ENCODE results near the gene KPNA5.
A peak's percentile ranks its signal among the peaks of the same experiment; 100 is the strongest.
"Not testable (repeated sequence)": the region's sequence is repeated elsewhere in the genome, so short reads cannot be mapped to it uniquely, and the experiment has no call there.

Gene KPNA5

DNA sequence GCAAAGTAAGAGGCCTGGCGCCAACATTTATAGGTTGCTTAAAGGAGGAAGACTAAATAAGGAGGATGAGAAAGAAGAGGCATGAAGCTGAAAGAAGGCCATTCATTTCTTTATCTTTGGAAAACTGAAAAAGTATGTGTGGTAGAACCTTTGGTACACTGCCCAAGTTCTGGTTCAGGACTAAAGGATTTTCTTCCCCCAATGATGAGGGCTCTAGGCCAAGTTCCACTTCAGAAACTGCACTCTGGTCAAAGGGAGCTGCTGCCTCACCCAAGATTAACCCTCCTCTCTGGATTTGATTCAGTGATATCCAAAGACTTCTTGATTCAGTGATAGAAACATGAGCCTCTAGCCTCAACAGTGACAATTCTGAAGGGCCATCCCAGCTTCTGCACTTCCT is 5.0 kb upstream of the KPNA5 start:
- no peak overlapping the region for H3K4me3 Mint-ChIP-seq
- DNase-seq (ENCODE audit: low spot score in 2 of 2) (no peak), ATAC-seq (ENCODE audit: low read depth) (no peak)
- H3K9me3 Mint-ChIP-seq: no peaks in the 10 kb centered on the region
- no peaks in the 10 kb centered on the region for H3K27me3 Mint-ChIP-seq
- H3K4me1 Mint-ChIP-seq: peaks cover 4% of the 10 kb centered on the region
- H3K36me3 Mint-ChIP-seq: no peaks in the 10 kb centered on the region
- H3K27ac Mint-ChIP-seq: no peak overlapping the region

DNA sequence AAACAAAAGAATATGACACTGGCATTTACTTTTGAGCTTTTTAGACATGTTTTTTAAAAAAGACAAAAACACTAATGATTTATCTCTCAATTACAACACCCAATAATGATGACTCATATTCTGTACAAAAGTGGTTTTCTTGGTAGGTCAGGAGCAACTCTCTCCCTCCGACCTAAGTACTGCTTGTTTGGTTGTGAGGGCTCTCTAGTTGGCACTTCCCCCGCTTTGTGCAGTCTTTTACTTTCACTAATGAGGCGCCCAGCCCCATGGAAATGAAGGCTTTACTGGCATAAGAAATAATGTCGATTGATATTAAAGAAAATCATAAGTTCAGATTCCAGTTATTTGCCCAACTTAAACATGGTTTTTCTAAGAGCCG is 1.3 kb downstream of the KPNA5 start:
- DNase-seq (ENCODE audit: low spot score in 2 of 2): peak in 1 of 2 donors; percentile 17
- Mint-ChIP-seq H3K36me3 (peaks cover 16% of the 10 kb centered on the region), H3K27ac (peak overlapping the region; percentile 93), H3K27me3 (no peaks in the 10 kb centered on the region), H3K4me1 (peaks cover 33% of the 10 kb centered on the region), H3K9me3 (peaks cover 2% of the 10 kb centered on the region), H3K4me3 (peak overlapping the region; percentile 91)
- peak; percentile 26 for ATAC-seq (ENCODE audit: low read depth)

DNA sequence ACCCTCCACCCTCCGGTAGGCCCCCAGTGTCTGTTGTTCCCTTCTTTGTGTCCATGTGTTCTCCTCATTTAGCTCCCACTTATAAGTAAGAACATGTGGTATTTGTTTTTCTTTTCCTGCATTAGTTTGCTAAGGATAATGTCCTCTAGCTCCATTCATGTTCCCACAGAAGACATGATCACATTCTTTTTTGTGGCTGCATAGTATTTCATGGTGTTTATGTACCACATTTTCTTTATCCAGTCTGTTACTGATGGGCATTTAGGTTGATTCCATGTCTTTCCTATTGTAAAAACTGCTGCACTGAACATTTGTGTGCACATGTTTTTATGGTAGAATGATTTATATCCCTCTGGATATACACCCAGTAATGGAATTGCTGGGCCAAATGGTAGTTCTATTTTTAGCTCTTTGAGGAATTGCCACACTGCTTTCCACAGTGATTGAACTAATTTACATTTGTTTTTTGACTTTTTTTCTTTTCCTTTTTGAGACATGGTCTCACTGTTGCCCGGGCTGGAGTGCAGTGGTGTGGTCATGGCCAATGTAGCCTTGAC is 4.5 kb downstream of the KPNA5 start:
- Mint-ChIP-seq H3K36me3 (peaks cover 22% of the 10 kb centered on the region), H3K4me3 (peak overlapping the region; percentile 11), H3K4me1 (peaks cover 41% of the 10 kb centered on the region), H3K9me3 (peaks cover 2% of the 10 kb centered on the region), H3K27ac (peak overlapping the region; percentile 35), H3K27me3 (no peaks in the 10 kb centered on the region)
- DNase-seq (ENCODE audit: low spot score in 2 of 2) (no peak), ATAC-seq (ENCODE audit: low read depth) (no peak)

DNA sequence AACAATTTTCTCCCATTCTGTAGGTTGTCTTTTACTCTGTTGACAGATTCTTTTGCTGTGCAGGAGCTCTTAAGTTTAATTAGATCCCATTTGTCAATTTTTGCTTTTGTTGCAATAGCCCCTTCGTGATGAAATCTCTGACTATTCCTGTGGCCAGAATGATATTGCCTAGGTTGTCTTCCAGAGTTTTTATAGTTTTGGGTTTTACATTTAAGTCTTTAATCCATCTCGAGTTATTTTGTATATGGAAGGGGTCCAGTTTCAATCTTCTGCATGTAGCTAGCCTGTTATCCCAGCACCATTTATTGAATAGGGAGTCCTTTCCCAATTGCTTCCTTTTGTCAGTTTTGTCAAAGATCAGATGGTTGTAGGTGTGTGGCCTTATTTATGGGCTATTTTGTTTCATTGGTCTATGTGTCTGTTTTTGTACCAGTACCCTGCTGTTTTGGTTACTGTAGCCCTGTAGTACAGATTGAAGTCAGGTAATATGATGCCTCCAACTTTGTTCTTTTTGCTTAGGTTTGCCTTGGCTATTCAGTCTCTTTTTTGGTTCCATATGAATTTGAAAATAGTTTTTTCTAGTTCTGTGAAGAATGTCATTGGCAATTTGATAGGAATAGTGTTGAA is 5.6 kb downstream of the KPNA5 start:
- not testable (repeated sequence) for H3K27me3 Mint-ChIP-seq; H3K4me3 Mint-ChIP-seq; ATAC-seq (ENCODE audit: low read depth); DNase-seq (ENCODE audit: low spot score in 2 of 2); H3K9me3 Mint-ChIP-seq
- peak overlapping the region; percentile 35 for H3K27ac Mint-ChIP-seq
- H3K36me3 Mint-ChIP-seq: peaks cover 24% of the 10 kb centered on the region
- H3K4me1 Mint-ChIP-seq: peaks cover 42% of the 10 kb centered on the region

DNA sequence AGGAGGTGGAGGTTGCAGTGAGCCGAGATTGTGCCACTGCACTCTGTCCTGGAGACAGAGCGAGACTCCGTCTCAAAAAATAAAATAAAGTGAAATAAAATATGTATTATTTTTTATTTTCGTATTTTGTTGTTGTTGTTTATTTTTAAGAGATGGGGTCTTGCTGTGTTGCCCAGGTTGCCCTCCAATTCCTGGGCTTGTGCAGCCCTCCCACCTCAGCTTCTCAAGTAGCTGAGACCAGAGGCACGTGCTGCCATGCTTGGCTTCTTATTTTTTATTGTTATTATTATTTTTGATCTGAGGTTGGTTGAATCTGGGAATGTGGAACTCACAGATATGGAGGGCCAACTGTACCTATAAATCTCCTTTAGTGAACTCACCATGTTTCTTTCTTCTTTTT is 10.1 kb downstream of the KPNA5 start:
- Mint-ChIP-seq H3K27ac (no peak overlapping the region), H3K4me3 (no peak overlapping the region), H3K4me1 (peaks cover 26% of the 10 kb centered on the region), H3K36me3 (peaks cover 15% of the 10 kb centered on the region), H3K9me3 (no peaks in the 10 kb centered on the region), H3K27me3 (no peaks in the 10 kb centered on the region)
- no peak for DNase-seq (ENCODE audit: low spot score in 2 of 2)
- no peak for ATAC-seq (ENCODE audit: low read depth)

DNA sequence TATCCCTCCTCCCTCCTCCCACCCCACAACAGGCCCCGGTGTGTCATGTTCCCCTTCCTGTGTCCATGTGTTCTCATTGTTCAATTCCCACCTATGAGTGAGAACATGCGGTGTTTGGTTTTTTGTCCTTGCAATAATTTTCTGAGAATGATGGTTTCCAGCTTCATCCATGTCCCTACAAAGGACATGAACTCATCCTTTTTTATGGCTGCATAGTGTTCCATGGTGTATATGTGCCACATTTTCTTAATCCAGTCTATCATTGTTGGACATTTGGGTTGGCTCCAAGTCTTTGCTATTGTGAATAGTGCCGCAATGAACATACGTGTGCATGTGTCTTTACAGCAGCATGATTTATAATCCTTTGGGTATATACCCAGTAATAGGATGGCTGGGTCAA is 11.9 kb downstream of the KPNA5 start:
- H3K9me3 Mint-ChIP-seq; H3K27ac Mint-ChIP-seq; H3K4me3 Mint-ChIP-seq; ATAC-seq (ENCODE audit: low read depth); H3K27me3 Mint-ChIP-seq; DNase-seq (ENCODE audit: low spot score in 2 of 2): not testable (repeated sequence)
- peaks cover 19% of the 10 kb centered on the region for H3K4me1 Mint-ChIP-seq
- peaks cover 18% of the 10 kb centered on the region for H3K36me3 Mint-ChIP-seq

DNA sequence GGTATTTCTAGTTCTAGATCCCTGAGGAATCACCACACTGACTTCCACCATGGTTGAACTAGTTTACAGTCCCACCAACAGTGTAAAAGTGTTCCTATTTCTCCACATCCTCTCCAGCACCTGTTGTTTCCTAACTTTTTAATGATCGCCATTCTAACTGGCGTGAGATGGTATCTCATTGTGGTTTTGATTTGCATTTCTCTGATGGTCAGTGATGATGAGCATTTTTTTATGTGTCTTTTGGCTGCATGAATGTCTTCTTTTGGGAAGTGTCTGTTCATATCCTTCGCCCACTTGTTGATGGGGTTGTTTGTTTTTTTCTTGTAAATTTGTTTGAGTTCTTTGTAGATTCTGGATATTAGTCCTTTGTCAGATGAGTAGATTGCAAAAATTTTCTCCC is 12.3 kb downstream of the KPNA5 start:
- not testable (repeated sequence) for H3K27me3 Mint-ChIP-seq; DNase-seq (ENCODE audit: low spot score in 2 of 2); H3K4me3 Mint-ChIP-seq; H3K9me3 Mint-ChIP-seq; H3K27ac Mint-ChIP-seq; ATAC-seq (ENCODE audit: low read depth)
- Mint-ChIP-seq H3K4me1 (peaks cover 15% of the 10 kb centered on the region), H3K36me3 (peaks cover 18% of the 10 kb centered on the region)

DNA sequence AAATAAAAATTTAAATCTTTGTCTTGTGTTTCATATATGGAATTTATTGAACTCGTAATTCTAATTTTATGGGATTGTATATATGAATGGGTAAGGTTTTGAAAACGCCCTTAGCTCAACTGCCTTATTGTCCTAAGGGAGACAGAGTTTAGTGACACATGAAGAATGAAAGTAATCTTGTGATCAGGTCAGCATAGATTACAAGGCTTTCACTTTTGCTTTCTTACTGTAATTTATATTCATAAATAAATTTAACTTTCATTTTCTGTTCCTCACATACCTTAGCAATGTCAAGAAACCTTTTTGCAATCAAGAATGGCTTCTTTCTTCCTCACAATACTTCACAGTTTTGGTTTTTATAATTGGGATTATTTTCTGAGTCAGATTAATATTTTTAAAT is 14.4 kb downstream of the KPNA5 start:
- H3K4me3 Mint-ChIP-seq: no peak overlapping the region
- no peak overlapping the region for H3K27ac Mint-ChIP-seq
- H3K4me1 Mint-ChIP-seq: peaks cover 14% of the 10 kb centered on the region
- peak; percentile 98 for ATAC-seq (ENCODE audit: low read depth)
- H3K9me3 Mint-ChIP-seq: no peaks in the 10 kb centered on the region
- no peak for DNase-seq (ENCODE audit: low spot score in 2 of 2)
- H3K36me3 Mint-ChIP-seq: peaks cover 18% of the 10 kb centered on the region
- H3K27me3 Mint-ChIP-seq: no peaks in the 10 kb centered on the region

DNA sequence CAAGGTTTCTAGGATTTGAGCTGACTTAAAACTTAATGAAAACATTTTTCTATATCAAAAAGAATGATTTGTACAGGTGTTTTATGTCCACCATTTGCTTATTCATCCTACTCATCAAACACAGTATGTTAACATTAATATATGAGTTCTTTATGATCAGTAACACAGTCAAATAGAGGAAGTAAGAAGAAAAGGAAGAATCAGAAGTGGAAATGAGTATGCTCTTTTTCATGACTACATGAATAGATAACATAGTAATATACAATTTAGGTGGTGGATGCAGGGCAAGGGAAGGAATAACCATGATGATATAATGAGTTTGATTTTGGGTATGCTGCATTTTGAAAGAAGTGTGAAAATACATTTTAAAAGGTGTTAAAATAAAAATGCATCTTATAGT is 16.5 kb downstream of the KPNA5 start:
- ATAC-seq (ENCODE audit: low read depth) (no peak), DNase-seq (ENCODE audit: low spot score in 2 of 2) (no peak)
- Mint-ChIP-seq H3K27ac (no peak overlapping the region), H3K27me3 (no peaks in the 10 kb centered on the region), H3K4me1 (peaks cover 12% of the 10 kb centered on the region), H3K4me3 (no peak overlapping the region), H3K36me3 (peaks cover 22% of the 10 kb centered on the region), H3K9me3 (no peaks in the 10 kb centered on the region)

DNA sequence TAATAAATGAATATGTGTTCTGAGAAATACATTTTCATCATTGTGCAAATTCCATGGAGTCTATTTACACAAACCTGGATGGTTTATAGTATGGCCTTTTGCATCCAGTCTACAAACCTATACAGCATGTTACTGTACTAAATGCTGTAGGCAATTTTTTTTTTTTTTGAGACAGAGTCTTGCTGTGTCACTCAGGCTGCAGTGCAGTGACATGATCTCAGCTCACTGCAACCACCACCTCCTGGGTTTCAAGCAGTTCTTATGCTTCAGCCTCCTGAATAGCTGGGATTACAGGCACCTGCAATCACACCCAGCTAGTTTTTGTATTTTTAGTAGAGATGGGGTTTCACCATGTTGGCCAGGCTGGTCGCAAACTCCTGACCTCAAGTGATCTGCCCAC is 22.9 kb downstream of the KPNA5 start:
- H3K4me3 Mint-ChIP-seq: not testable (repeated sequence)

DNA sequence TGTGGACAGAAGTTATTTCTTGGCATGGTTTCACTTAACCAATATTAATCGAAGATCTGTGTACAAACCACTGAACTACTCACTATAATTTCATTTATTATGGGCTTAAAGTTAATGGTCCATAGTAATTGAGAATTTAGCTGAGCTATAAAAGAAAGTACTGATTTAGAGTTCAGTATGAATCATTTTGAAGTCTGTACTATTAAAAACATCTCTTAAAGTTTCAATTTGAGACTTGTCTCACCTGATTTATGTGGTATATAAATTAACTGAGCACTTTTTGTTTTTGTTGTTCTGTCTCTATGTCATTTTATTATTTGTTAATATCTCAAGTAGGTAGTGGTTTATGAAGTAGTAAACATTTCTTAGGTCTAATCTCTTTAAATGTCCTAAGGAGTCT is 24.9 kb downstream of the KPNA5 start:
- no peak overlapping the region for H3K27ac Mint-ChIP-seq
- ATAC-seq (ENCODE audit: low read depth) (no peak), DNase-seq (ENCODE audit: low spot score in 2 of 2) (no peak)
- no peaks in the 10 kb centered on the region for H3K9me3 Mint-ChIP-seq
- H3K27me3 Mint-ChIP-seq: no peaks in the 10 kb centered on the region
- no peaks in the 10 kb centered on the region for H3K4me1 Mint-ChIP-seq
- H3K36me3 Mint-ChIP-seq: peaks cover 21% of the 10 kb centered on the region
- no peak overlapping the region for H3K4me3 Mint-ChIP-seq

More for the DNA sequence above, 22.9 kb downstream of the KPNA5 start:
- H3K36me3 Mint-ChIP-seq: peaks cover 20% of the 10 kb centered on the region
- not testable (repeated sequence) for DNase-seq (ENCODE audit: low spot score in 2 of 2); H3K9me3 Mint-ChIP-seq; ATAC-seq (ENCODE audit: low read depth); H3K4me1 Mint-ChIP-seq; H3K27me3 Mint-ChIP-seq; H3K27ac Mint-ChIP-seq

DNA sequence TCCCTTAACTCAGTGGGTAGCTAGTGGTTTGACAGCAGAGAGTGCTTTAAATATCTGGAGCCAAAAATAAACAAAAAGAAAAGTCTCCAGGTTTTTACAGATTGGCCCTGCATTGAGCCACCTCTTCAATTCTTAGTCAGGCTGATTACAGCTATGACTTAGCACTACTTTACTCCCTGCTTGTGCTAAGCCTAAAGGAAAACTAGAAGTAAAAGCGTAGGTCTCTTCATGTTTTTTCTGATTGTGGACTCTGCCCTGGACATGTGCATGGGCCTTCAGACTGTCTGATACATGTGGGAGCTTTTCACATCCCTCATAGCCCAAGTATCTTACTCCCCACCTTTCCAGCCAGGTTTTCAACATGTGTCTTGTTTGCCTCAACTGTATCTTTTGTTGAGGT is 33.3 kb downstream of the KPNA5 start:
- Mint-ChIP-seq H3K9me3 (no peaks in the 10 kb centered on the region), H3K27me3 (no peaks in the 10 kb centered on the region), H3K4me3 (no peak overlapping the region), H3K27ac (no peak overlapping the region), H3K4me1 (peaks cover 7% of the 10 kb centered on the region), H3K36me3 (peaks cover 47% of the 10 kb centered on the region)
- DNase-seq (ENCODE audit: low spot score in 2 of 2) (no peak), ATAC-seq (ENCODE audit: low read depth) (no peak)

DNA sequence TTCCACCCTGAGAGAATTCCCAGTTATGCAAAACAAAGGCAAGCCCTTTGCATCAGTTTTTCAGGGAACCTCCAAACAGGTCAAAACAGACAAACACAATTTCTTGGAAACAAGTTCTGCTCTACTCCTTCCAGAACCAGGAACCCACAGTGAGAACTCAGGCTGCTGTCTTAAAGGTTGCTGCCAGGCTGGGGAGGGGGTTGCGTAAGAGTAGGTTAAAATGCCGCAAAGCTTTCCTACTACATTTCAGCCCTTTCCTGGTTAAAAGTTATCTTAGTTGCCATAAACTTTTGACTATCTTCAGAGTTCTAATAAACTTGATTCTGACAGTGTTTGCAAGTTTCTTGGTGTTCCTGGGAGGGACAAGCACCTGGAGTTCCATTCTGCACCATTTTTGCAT is 33.8 kb downstream of the KPNA5 start:
- DNase-seq (ENCODE audit: low spot score in 2 of 2): no peak
- H3K27ac Mint-ChIP-seq: no peak overlapping the region
- peaks cover 7% of the 10 kb centered on the region for H3K4me1 Mint-ChIP-seq
- H3K27me3 Mint-ChIP-seq: no peaks in the 10 kb centered on the region
- H3K9me3 Mint-ChIP-seq: no peaks in the 10 kb centered on the region
- H3K4me3 Mint-ChIP-seq: no peak overlapping the region
- ATAC-seq (ENCODE audit: low read depth): no peak
- H3K36me3 Mint-ChIP-seq: peaks cover 45% of the 10 kb centered on the region

DNA sequence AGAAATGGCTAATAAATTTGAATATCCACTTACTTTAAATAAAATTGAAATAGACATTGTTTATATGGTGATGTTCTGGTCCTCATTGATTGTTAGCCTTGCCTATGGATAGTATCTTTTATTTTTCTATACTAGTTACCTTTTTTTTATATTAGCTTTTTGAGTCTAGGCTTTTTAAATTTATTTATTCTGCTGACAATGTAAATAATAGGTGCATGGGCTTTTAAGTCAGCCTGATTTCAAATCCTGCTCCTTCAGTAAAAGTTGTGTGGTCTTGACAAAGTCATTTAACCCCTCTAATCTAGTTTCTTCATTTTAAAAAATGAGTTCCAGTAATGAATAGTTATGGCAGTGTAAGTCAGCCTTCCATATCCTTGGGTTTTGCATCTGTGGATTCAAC is 45.9 kb downstream of the KPNA5 start:
- H3K4me3 Mint-ChIP-seq: no peak overlapping the region
- no peak overlapping the region for H3K27ac Mint-ChIP-seq
- H3K4me1 Mint-ChIP-seq: no peaks in the 10 kb centered on the region
- ATAC-seq (ENCODE audit: low read depth): no peak
- no peak for DNase-seq (ENCODE audit: low spot score in 2 of 2)
- no peaks in the 10 kb centered on the region for H3K9me3 Mint-ChIP-seq
- no peaks in the 10 kb centered on the region for H3K27me3 Mint-ChIP-seq
- H3K36me3 Mint-ChIP-seq: peaks cover 41% of the 10 kb centered on the region

DNA sequence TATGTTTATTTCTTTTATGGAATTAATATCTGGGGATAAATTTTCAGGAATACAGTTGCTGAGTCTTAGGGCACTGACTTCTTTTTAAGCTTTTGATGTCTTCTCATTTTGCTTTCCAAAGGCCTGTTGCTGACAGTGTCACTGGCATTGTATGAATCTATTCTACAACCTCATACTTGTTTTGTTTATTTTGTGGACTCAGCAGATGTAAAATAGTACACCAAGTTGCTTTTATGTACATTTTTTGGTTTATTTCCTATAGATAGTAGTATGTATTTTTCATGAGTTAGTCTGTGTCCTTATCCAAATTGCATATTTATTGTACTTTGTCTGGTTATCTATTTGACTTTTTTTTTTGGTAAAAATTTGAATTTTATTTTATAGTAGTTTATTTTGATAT is 49.5 kb downstream of the KPNA5 start:
- Mint-ChIP-seq H3K4me1 (no peaks in the 10 kb centered on the region), H3K27me3 (no peaks in the 10 kb centered on the region), H3K9me3 (no peaks in the 10 kb centered on the region), H3K4me3 (no peak overlapping the region), H3K36me3 (peaks cover 32% of the 10 kb centered on the region), H3K27ac (no peak overlapping the region)
- DNase-seq (ENCODE audit: low spot score in 2 of 2) (no peak), ATAC-seq (ENCODE audit: low read depth) (no peak)
